A673 (cell line): ENCODE data around the gene SLC40A1. TPM values are rescaled to one million over a fixed set of nuclear protein-coding genes. Genes with fewer than 3 reads are reported as not detected.

Experiments
- BruUV-seq: library from RNA; stranded (reverse); fragments of 400-500 nt; replicated peaks from 2 replicates; lab custom pipeline; 2021; lab: Mats Ljungman, UMichigan
- CTCF ChIA-PET: fragments of 300-600 bp; sonication (Branson Sonifier 250); formaldehyde crosslinking; loops from one replicate; lab custom pipeline; 2022; ENCODE audit warnings: antibody characterized with exemption; lab: Charles Lee
- POLR2A ChIA-PET: fragments of 300-600 bp; sonication (Branson Sonifier 250); formaldehyde crosslinking; loops from one replicate; lab custom pipeline; 2022; ENCODE audit warnings: antibody characterized with exemption; ENCODE audit not compliant: low non-redundant PET; lab: Charles Lee
- DNase-seq: peaks from one replicate; pipeline ENCODE4 v3.0.0-alpha.2; 2015; ENCODE audit warnings: low spot score
- H3K27ac ChIP-seq: fragments of 200-600 bp; sonication (generic); 2 replicates; pipeline ENCODE4 v1.5.1; 2016; ENCODE audit warnings: mixed run types, low read depth, mild to moderate bottlenecking, mixed read lengths, antibody characterized with exemption, low read length; ENCODE audit not compliant: poor library complexity, severe bottlenecking
- H3K27me3 ChIP-seq: fragments of 200-600 bp; sonication (generic); replicated peaks from 2 replicates; pipeline ENCODE4 v1.6.1; 2017; ENCODE audit warnings: mixed run types, low read depth, mild to moderate bottlenecking, mixed read lengths, antibody characterized with exemption, low read length; ENCODE audit not compliant: insufficient read depth, poor library complexity
- H3K36me3 ChIP-seq: fragments of 200-600 bp; sonication (generic); 2 replicates; pipeline ENCODE4 v1.6.1; 2016; ENCODE audit warnings: mixed run types, mild to moderate bottlenecking, mixed read lengths, antibody characterized with exemption, low read length; ENCODE audit not compliant: insufficient read depth, poor library complexity, severe bottlenecking
- H3K4me1 ChIP-seq: fragments of 200-600 bp; sonication (generic); 2 replicates; pipeline ENCODE4 v1.6.1; 2017; ENCODE audit warnings: mixed run types, mild to moderate bottlenecking, mixed read lengths, antibody characterized with exemption, low read length; ENCODE audit not compliant: insufficient read depth, poor library complexity, severe bottlenecking
- H3K4me3 ChIP-seq: fragments of 200-600 bp; sonication (generic); 2 replicates; pipeline ENCODE4 v1.5.1; 2016; ENCODE audit warnings: low read depth, mixed run types, mild to moderate bottlenecking, mixed read lengths, low read length; ENCODE audit not compliant: poor library complexity, severe bottlenecking
- H3K9me3 ChIP-seq: fragments of 200-600 bp; sonication (generic); 2 replicates; pipeline ENCODE4 v1.6.1; 2016; ENCODE audit warnings: mixed run types, low read depth, mild to moderate bottlenecking, mixed read lengths, antibody characterized with exemption, low read length; ENCODE audit not compliant: poor library complexity, severe bottlenecking
- CTCF ChIP-seq: fragments of 300-800, 200-600 bp; sonication (generic); conservative IDR thresholded peaks from 2 replicates; pipeline ENCODE4 v1.5.1; 2017; ENCODE audit warnings: low read depth, mild to moderate bottlenecking, antibody characterized with exemption, low read length, moderate library complexity, mixed read lengths
- EZH2 ChIP-seq: fragments of 200-600 bp; sonication (generic); IDR thresholded peaks from 2 replicates; pipeline ENCODE4 v1.6.1; 2017; ENCODE audit warnings: borderline replicate concordance, low read depth, mild to moderate bottlenecking, mixed read lengths, antibody characterized with exemption, low read length; ENCODE audit not compliant: poor library complexity, severe bottlenecking
- intact Hi-C: fragments of 100-400 bp; cut with micrococcal nuclease; formaldehyde crosslinking; loops from one replicate; pipeline ENCODE4 v1.10.0; 2022; ENCODE audit not compliant: unreplicated experiment
- total RNA-seq: library from RNA; stranded (reverse); gene quantifications from 2 replicates; pipeline ENCODE4 v1.2.3, GENCODE V29; 2021

Gene SLC40A1
- total RNA-seq, 1 experiment from 2014 or later, result 1.9 TPM

GRCh38 chr2:189549449-189549832 lies 31.1 kb downstream of the SLC40A1 start:
- no peaks in the 10 kb centered on the region for H3K9me3 ChIP-seq
- no peak overlapping the region for H3K27ac ChIP-seq
- no TSS peak for BruUV-seq
- no peak overlapping the region for H3K4me3 ChIP-seq
- TF ChIP-seq CTCF, result no peak
- TF ChIP-seq EZH2, result no peak
- ChIA-PET CTCF (no interaction called here), POLR2A (no interaction called here)
- DNase-seq, result no peak
- H3K4me1 ChIP-seq, result no peaks in the 10 kb centered on the region
- H3K36me3 ChIP-seq, result no peaks in the 10 kb centered on the region
- H3K27me3 ChIP-seq, result no peaks in the 10 kb centered on the region
- intact Hi-C loops, result no loop called here

- Histone ChIP-seq H3K27ac (no peak overlapping the region), H3K27me3 (no peaks in the 10 kb centered on the region), H3K9me3 (no peaks in the 10 kb centered on the region), H3K4me1 (no peaks in the 10 kb centered on the region), H3K36me3 (no peaks in the 10 kb centered on the region), H3K4me3 (no peak overlapping the region)
- intact Hi-C loops, result no loop called here
- DNase-seq, result no peak
- no TSS peak for BruUV-seq
- POLR2A ChIA-PET, result no interaction called here
- TF ChIP-seq EZH2 (no peak), CTCF (no peak)
- CTCF ChIA-PET, result no interaction called here
These were observed 31.7 kb downstream of the SLC40A1 start for GRCh38 chr2:189548666-189549448.

GRCh38 chr2:189545418-189545817 lies 35.2 kb downstream of the SLC40A1 start:
- DNase-seq, result no peak
- no TSS peak for BruUV-seq
- no peak overlapping the region for H3K4me3 ChIP-seq
- no peaks in the 10 kb centered on the region for H3K9me3 ChIP-seq
- CTCF ChIA-PET, result no interaction called here
- no peaks in the 10 kb centered on the region for H3K27me3 ChIP-seq
- no peak overlapping the region for H3K27ac ChIP-seq
- POLR2A ChIA-PET, result interaction anchor here (0.6 kb wide), 1 partner anchor 74 kb away, joined by 3 read pairs; no protein-coding TSS in a partner anchor
- intact Hi-C loops, result no loop called here
- TF ChIP-seq CTCF, result no peak
- no peak for TF ChIP-seq EZH2
- H3K4me1 ChIP-seq, result no peaks in the 10 kb centered on the region
- no peaks in the 10 kb centered on the region for H3K36me3 ChIP-seq
